K562 (cell line): ENCODE data around the gene IGSF21. TPM values are rescaled to one million over a fixed set of nuclear protein-coding genes. Genes with fewer than 3 reads are reported as not detected.

Experiments used
- BMI1 ChIP-seq: fragments of 150-350 bp; IDR thresholded peaks from 2 replicates; pipeline ENCODE4 v1.6.1; 2014; ENCODE audit warnings: low read length
- CBFA2T3 ChIP-seq: fragments of 450-650 bp; IDR thresholded peaks from 2 replicates; pipeline ENCODE4 v1.6.1; 2017
- DIDO1 ChIP-seq: fragments of 450-650 bp; IDR thresholded peaks from 2 replicates; pipeline ENCODE4 v1.6.1; 2016; ENCODE audit warnings: low read depth, missing biosample characterization, missing genetic modification characterization
- EP300 ChIP-seq: IDR thresholded peaks from 2 replicates; pipeline ENCODE4 v1.6.1; 2012; ENCODE audit warnings: low read length, improper control_type of control experiment
- JUND ChIP-seq, 2 experiments: IDR thresholded peaks; 2 replicates in 1 of 2; 3 replicates in 1 of 2; pipeline ENCODE4 v1.6.1; 2011; ENCODE audit warnings: borderline replicate concordance in 2 of 2, low read depth in 2 of 2, low read length in 2 of 2, improper control_type of control experiment in 1 of 2, missing biosample characterization in 1 of 2, missing genetic modification characterization in 1 of 2, missing genetic modification reagents in 1 of 2
- KAT2B ChIP-seq: IDR thresholded peaks from one replicate; pipeline ENCODE4 v1.6.1; 2012; ENCODE audit warnings: low read depth, mild to moderate bottlenecking, control low read depth, inconsistent platforms, low read length, moderate library complexity
- KLF16 ChIP-seq: IDR thresholded peaks from 2 replicates; pipeline ENCODE4 v1.6.1; 2016; ENCODE audit warnings: antibody characterized with exemption
- NCOR1 ChIP-seq: fragments of 450-650 bp; IDR thresholded peaks from 2 replicates; pipeline ENCODE4 v1.6.1; 2016; ENCODE audit warnings: mild to moderate bottlenecking, moderate library complexity
- NFIC ChIP-seq: fragments of 450-650 bp; IDR thresholded peaks from 2 replicates; pipeline ENCODE4 v1.6.1; 2017; ENCODE audit warnings: mild to moderate bottlenecking, inconsistent platforms
- RCOR1 ChIP-seq, 2 experiments: IDR thresholded peaks; 2 replicates each; pipeline ENCODE4 v1.6.1; 2012; ENCODE audit warnings: low read depth in 2 of 2, low read length in 2 of 2, borderline replicate concordance in 1 of 2, improper control_type of control experiment in 1 of 2
- SIRT6 ChIP-seq: IDR thresholded peaks from one replicate; pipeline ENCODE4 v1.6.1; 2012; ENCODE audit warnings: low read depth, mild to moderate bottlenecking, control low read depth, inconsistent platforms, low read length, moderate library complexity
- TAL1 ChIP-seq: fragments of 450-650 bp; IDR thresholded peaks from 2 replicates; pipeline ENCODE4 v1.6.1; 2016; ENCODE audit warnings: mild to moderate bottlenecking
- TEAD1 ChIP-seq, 2 experiments: fragments of 450-650 bp in 1 of 2; sonication (generic) in 1 of 2; formaldehyde crosslinking; IDR thresholded peaks; 2 replicates each; pipeline versions ENCODE4 v1.4.0 to v1.8.0; 2020 to 2022; ENCODE audit warnings: mild to moderate bottlenecking in 2 of 2, missing genetic modification reagents in 1 of 2
- ZNF197 ChIP-seq: fragments of 200-800 bp; sonication (Bioruptor generic); IDR thresholded peaks from 2 replicates; pipeline ENCODE4 v1.6.1; 2016; ENCODE audit warnings: low read depth, missing genetic modification characterization, missing compliant biosample characterization
- ZNF444 ChIP-seq: fragments of 250-450 bp; sonication (Bioruptor Pico); IDR thresholded peaks from 2 replicates; pipeline ENCODE4 v1.4.0; 2020; ENCODE audit warnings: mild to moderate bottlenecking, moderate library complexity
- ZNF75A ChIP-seq: fragments of 450-650 bp; formaldehyde crosslinking; IDR thresholded peaks from 2 replicates; pipeline ENCODE4 v1.4.0; 2020; ENCODE audit warnings: mild to moderate bottlenecking
- ZNF766 ChIP-seq: fragments of 200-800 bp; sonication (Bioruptor generic); conservative IDR thresholded peaks from 2 replicates; pipeline ENCODE4 v1.6.1; 2016; ENCODE audit warnings: missing genetic modification characterization, missing compliant biosample characterization
- ZNF830 ChIP-seq: fragments of 250-450 bp; sonication (Bioruptor Pico); IDR thresholded peaks from 2 replicates; pipeline ENCODE4 v1.5.0; 2021; ENCODE audit warnings: mild to moderate bottlenecking
- polyA plus RNA-seq, 8 experiments: library from polyadenylated mRNA; depleted of rRNA in 4 of 8; stranded (reverse) in 5 of 8; unstranded in 3 of 8; fragments of >200 nt; fragmentation: Nextera tagmentation in 2 of 8; fragmentation: Illumina TruSeq in 1 of 8; extraction: Ambion mirVana in 2 of 8; extraction: Trizol in 1 of 8; gene quantifications; 2 replicates each; pipeline versions ENCODE4 v1.2.1 to v1.2.3, GENCODE V29; 2011 to 2014; ENCODE audit warnings: inconsistent platforms in 1 of 8, missing spikeins in 1 of 8
- total RNA-seq, 7 experiments: library from RNA; depleted of rRNA in 6 of 7; stranded (reverse); fragments of >200 nt in 6 of 7; fragmentation: Illumina TruSeq in 2 of 7; extraction: Trizol in 2 of 7; gene quantifications; 2 replicates each; pipeline versions ENCODE4 v1.2.1 to v1.2.3, GENCODE V29; 2011 to 2021; ENCODE audit warnings: low replicate concordance in 1 of 7
- TF ChIP-seq, protein P1 (sequence below): fragments of 250-450 bp; sonication (Bioruptor Pico); IDR thresholded peaks from 2 replicates; pipeline ENCODE4 v1.4.0; 2020
- TF ChIP-seq, protein P2 (sequence below): fragments of 450-650 bp; formaldehyde crosslinking; IDR thresholded peaks from 2 replicates; pipeline ENCODE4 v1.4.0; 2020; ENCODE audit warnings: mild to moderate bottlenecking
- TF ChIP-seq, protein P3 (sequence below): fragments of 250-450 bp; sonication (Bioruptor Pico); IDR thresholded peaks from 2 replicates; pipeline ENCODE4 v1.4.0; 2020; ENCODE audit warnings: mild to moderate bottlenecking

The IGSF21 gene
- total and polyA plus RNA-seq, 9 of the 15 experiments (the other 6 are each of a cell fraction or from before 2014, with no cell fraction given) = not detected

DNA sequence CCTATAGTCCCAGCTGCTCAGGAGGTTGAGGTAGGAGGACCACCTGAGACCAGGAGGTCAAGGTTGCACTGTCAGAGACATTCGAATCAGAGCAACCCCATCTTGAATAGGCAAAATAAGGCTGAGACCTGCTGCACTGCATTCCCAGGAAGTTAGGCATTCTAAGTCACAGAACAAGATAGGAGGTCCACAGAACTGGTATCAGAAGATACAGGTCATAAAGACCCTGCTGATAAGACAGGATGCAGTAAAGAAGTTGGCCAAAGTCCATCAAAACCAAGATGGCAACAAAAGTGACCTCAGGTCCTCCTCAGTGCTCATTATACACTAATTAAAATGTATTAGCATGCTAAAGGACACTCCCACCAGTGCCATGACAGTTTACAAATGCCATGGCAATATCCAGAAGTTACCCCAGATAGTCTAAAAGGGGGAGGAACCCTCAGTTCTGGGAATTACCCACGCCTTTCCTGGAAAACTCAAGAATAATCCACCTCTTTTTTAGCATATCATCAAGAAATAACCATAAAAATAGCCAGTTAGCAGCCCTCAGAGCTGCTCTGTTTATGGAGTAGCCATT lies 307.9 kb downstream of the IGSF21 start (continued):
- TF ChIP-seq ZNF830 (no peak), ZNF75A (CRISPR knock-in tag) (no peak), TEAD1 (CRISPR knock-in tag; IDR thresholded peaks at IDR 0.05) (peak in 1 of 2 experiments; percentile 83; a peak in 2 of 4 replicates), NCOR1 (peak; percentile 43), ZNF766 (CRISPR knock-in tag) (peak; percentile 72), DIDO1 (no peak), NFIC (peak; percentile 39), CBFA2T3 (peak; percentile 64), KAT2B (no peak), TAL1 (peak; percentile 35; the same call in 1 of the 2 replicates), RCOR1 (IDR thresholded peaks at IDR 0.05; ENCODE audit: borderline replicate concordance in 1 of 2, low read depth in 2 of 2, low read length in 2 of 2) (peak in 1 of 2 experiments; percentile 51; a peak in 1 of 4 replicates), KLF16 (peak; percentile 12; the same call in 1 of the 2 replicates), EP300 (peak; percentile 60), ZNF444 (CRISPR knock-in tag) (0 out of 2 replicates have a peak, but pooled peaks have one; percentile 41), BMI1 (0 out of 2 replicates have a peak, but pooled peaks have one; percentile 41), JUND (IDR thresholded peaks at IDR 0.05; ENCODE audit: borderline replicate concordance, low read depth, low read length) (0 out of 2 replicates have a peak, but pooled peaks have one; percentile 27), JUND (tag; IDR thresholded peaks at IDR 0.05; ENCODE audit: borderline replicate concordance, low read depth, low read length) (no peak; the same call in 2 of the 3 replicates), ZNF197 (CRISPR knock-in tag) (peak; percentile 78; the same call in 1 of the 2 replicates), SIRT6 (no peak)
- TF ChIP-seq, protein P1, sequence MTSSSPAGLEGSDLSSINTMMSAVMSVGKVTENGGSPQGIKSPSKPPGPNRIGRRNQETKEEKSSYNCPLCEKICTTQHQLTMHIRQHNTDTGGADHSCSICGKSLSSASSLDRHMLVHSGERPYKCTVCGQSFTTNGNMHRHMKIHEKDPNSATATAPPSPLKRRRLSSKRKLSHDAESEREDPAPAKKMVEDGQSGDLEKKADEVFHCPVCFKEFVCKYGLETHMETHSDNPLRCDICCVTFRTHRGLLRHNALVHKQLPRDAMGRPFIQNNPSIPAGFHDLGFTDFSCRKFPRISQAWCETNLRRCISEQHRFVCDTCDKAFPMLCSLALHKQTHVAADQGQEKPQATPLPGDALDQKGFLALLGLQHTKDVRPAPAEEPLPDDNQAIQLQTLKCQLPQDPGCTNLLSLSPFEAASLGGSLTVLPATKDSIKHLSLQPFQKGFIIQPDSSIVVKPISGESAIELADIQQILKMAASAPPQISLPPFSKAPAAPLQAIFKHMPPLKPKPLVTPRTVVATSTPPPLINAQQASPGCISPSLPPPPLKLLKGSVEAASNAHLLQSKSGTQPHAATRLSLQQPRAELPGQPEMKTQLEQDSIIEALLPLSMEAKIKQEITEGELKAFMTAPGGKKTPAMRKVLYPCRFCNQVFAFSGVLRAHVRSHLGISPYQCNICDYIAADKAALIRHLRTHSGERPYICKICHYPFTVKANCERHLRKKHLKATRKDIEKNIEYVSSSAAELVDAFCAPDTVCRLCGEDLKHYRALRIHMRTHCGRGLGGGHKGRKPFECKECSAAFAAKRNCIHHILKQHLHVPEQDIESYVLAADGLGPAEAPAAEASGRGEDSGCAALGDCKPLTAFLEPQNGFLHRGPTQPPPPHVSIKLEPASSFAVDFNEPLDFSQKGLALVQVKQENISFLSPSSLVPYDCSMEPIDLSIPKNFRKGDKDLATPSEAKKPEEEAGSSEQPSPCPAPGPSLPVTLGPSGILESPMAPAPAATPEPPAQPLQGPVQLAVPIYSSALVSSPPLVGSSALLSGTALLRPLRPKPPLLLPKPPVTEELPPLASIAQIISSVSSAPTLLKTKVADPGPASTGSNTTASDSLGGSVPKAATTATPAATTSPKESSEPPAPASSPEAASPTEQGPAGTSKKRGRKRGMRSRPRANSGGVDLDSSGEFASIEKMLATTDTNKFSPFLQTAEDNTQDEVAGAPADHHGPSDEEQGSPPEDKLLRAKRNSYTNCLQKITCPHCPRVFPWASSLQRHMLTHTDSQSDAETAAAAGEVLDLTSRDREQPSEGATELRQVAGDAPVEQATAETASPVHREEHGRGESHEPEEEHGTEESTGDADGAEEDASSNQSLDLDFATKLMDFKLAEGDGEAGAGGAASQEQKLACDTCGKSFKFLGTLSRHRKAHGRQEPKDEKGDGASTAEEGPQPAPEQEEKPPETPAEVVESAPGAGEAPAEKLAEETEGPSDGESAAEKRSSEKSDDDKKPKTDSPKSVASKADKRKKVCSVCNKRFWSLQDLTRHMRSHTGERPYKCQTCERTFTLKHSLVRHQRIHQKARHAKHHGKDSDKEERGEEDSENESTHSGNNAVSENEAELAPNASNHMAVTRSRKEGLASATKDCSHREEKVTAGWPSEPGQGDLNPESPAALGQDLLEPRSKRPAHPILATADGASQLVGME (CRISPR knock-in tag) = peak; percentile 83; the same call in 1 of the 2 replicates
- TF ChIP-seq, protein P2, sequence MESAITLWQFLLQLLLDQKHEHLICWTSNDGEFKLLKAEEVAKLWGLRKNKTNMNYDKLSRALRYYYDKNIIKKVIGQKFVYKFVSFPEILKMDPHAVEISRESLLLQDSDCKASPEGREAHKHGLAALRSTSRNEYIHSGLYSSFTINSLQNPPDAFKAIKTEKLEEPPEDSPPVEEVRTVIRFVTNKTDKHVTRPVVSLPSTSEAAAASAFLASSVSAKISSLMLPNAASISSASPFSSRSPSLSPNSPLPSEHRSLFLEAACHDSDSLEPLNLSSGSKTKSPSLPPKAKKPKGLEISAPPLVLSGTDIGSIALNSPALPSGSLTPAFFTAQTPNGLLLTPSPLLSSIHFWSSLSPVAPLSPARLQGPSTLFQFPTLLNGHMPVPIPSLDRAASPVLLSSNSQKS (CRISPR knock-in tag) = no peak
- TF ChIP-seq, protein P3, sequence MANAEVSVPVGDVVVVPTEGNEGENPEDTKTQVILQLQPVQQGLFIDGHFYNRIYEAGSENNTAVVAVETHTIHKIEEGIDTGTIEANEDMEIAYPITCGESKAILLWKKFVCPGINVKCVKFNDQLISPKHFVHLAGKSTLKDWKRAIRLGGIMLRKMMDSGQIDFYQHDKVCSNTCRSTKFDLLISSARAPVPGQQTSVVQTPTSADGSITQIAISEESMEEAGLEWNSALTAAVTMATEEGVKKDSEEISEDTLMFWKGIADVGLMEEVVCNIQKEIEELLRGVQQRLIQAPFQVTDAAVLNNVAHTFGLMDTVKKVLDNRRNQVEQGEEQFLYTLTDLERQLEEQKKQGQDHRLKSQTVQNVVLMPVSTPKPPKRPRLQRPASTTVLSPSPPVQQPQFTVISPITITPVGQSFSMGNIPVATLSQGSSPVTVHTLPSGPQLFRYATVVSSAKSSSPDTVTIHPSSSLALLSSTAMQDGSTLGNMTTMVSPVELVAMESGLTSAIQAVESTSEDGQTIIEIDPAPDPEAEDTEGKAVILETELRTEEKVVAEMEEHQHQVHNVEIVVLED (CRISPR knock-in tag) = peak; percentile 45; the same call in 1 of the 2 replicates
